H1 (cell line): Measurements from ENCODE around the gene COL25A1. TPM values are rescaled to one million over a fixed set of nuclear protein-coding genes. Genes with fewer than 3 reads are reported as not detected.

Experiments
- CBX5 ChIP-seq: fragments of 300-800, 300-1000 bp; sonication (generic); IDR thresholded peaks from 2 replicates; pipeline ENCODE4 v1.7.1; 2016; ENCODE audit warnings: antibody characterized with exemption, low read length, low read depth
- CBX8 ChIP-seq: fragments of 300-800, 300-1000 bp; sonication (generic); IDR thresholded peaks from 2 replicates; pipeline ENCODE4 v1.7.1; 2016; ENCODE audit warnings: low read depth, low read length, borderline replicate concordance
- POU5F1 ChIP-seq: IDR thresholded peaks from 2 replicates; pipeline ENCODE4 v1.6.1; 2011; ENCODE audit warnings: low read depth, mild to moderate bottlenecking, low read length, moderate library complexity
- RFX5 ChIP-seq: IDR thresholded peaks from 2 replicates; pipeline ENCODE4 v1.6.1; 2011; ENCODE audit warnings: low read depth, low read length, improper control_type of control experiment, borderline replicate concordance
- RNF2 ChIP-seq: fragments of 200-900, 300-1000 bp; sonication (generic); IDR thresholded peaks from 2 replicates; pipeline ENCODE4 v1.7.1; 2016; ENCODE audit warnings: borderline replicate concordance, low read depth, mild to moderate bottlenecking, antibody characterized with exemption, low read length; ENCODE audit not compliant: poor library complexity, severe bottlenecking; ENCODE audit errors: missing control alignments
- SP1 ChIP-seq: IDR thresholded peaks from 2 replicates; pipeline ENCODE4 v1.6.1; 2011; ENCODE audit warnings: low read depth, low read length
- polyA plus RNA-seq, 7 experiments: library from polyadenylated mRNA; depleted of rRNA in 3 of 7; stranded (reverse) in 5 of 7; unstranded in 2 of 7; fragments of >200 nt in 5 of 7; fragments of 200-250 nt in 2 of 7; gene quantifications; 1 replicate in 5 of 7; 2 replicates in 1 of 7; 4 replicates in 1 of 7; pipeline versions ENCODE4 v1.2.1 to v1.2.3, GENCODE V29; 2011 to 2013; ENCODE audit warnings: missing spikeins in 2 of 7, mixed read lengths in 2 of 7
- total RNA-seq: library from RNA; stranded (reverse); fragmentation: NEBNext Ultra II Directional; extraction: Animal tissue kit (Norgen Biotek cat#: 25700); gene quantifications from 2 replicates; pipeline ENCODE4 v1.2.1, GENCODE V29; 2021

COL25A1 gene
- total and polyA plus RNA-seq, 2 of the 8 experiments (the other 6 are each of a cell fraction or from before 2014, with no cell fraction given), result 1.1 to 8.3 TPM

GRCh38 chr4:108900018-108900580, 402.4 kb downstream of the COL25A1 start (continued):
- TF ChIP-seq CBX5 (no peak), RFX5 (no peak), RNF2 (no peak), CBX8 (no peak), POU5F1 (no peak), SP1 (no peak)
